HG03460 (cell line): Measurements from ENCODE around the gene RGS12.

Experiments
- ATAC-seq: cut with Tn5 transposase; IDR thresholded peaks from one replicate; pipeline ENCODE4 v1.9.1; 2021; ENCODE audit not compliant: unreplicated experiment

Gene RGS12

GRCh38 chr4:3324093-3324815, 31.4 kb downstream of the RGS12 start:
- ATAC-seq, result no peak

- ATAC-seq, result no peak
Observed at GRCh38 chr4:3328814-3329663, 36.2 kb downstream of the RGS12 start.

- ATAC-seq, result no peak
Observed at GRCh38 chr4:3329887-3330286, 37.1 kb downstream of the RGS12 start.

- no peak for ATAC-seq
Observed at GRCh38 chr4:3330707-3331106, 37.9 kb downstream of the RGS12 start.

GRCh38 chr4:3331511-3332394, 38.9 kb downstream of the RGS12 start:
- ATAC-seq, result no peak

GRCh38 chr4:3332498-3332897, 39.7 kb downstream of the RGS12 start:
- no peak for ATAC-seq

- no peak for ATAC-seq
Observed at GRCh38 chr4:3334316-3334715, 41.5 kb downstream of the RGS12 start.

GRCh38 chr4:3335385-3335784, 42.6 kb downstream of the RGS12 start:
- ATAC-seq, result no peak

GRCh38 chr4:3335982-3336381, 43.2 kb downstream of the RGS12 start:
- no peak for ATAC-seq

GRCh38 chr4:3336382-3337356, 43.8 kb downstream of the RGS12 start:
- ATAC-seq, result no peak

GRCh38 chr4:3337357-3337732, 44.5 kb downstream of the RGS12 start:
- ATAC-seq, result no peak

GRCh38 chr4:3337811-3338210, 45.0 kb downstream of the RGS12 start:
- ATAC-seq, result no peak

GRCh38 chr4:3338321-3338838, 45.6 kb downstream of the RGS12 start:
- no peak for ATAC-seq

- no peak for ATAC-seq
Observed at GRCh38 chr4:3338976-3339531, 46.2 kb downstream of the RGS12 start.

GRCh38 chr4:3339577-3339976, 46.8 kb downstream of the RGS12 start:
- no peak for ATAC-seq

GRCh38 chr4:3340038-3340699, 47.3 kb downstream of the RGS12 start:
- no peak for ATAC-seq

GRCh38 chr4:3340700-3341083, 47.9 kb downstream of the RGS12 start:
- no peak for ATAC-seq

GRCh38 chr4:3341760-3342159, 48.9 kb downstream of the RGS12 start:
- no peak for ATAC-seq

- no peak for ATAC-seq
Observed at GRCh38 chr4:3342182-3342854, 49.5 kb downstream of the RGS12 start.
